GM10266 (cell line): ENCODE measurements around the gene SNX13.

Experiments
- DNase-seq: peaks from one replicate; pipeline ENCODE4 v3.0.0; 2012; ENCODE audit errors: extremely low spot score
- CTCF ChIP-seq: IDR thresholded peaks from 2 replicates; pipeline ENCODE4 v1.5.1; 2012; ENCODE audit warnings: mild to moderate bottlenecking, low read depth; ENCODE audit not compliant: control insufficient read depth, insufficient read depth; ENCODE audit errors: missing control alignments

Gene SNX13

GRCh38 chr7:17786314-17786852 is 153.9 kb downstream of the SNX13 start:
- TF ChIP-seq CTCF: no peak
- DNase-seq: no peak

- no peak for TF ChIP-seq CTCF
- no peak for DNase-seq
Observed at GRCh38 chr7:17782216-17782549, 158.1 kb downstream of the SNX13 start.

- DNase-seq: no peak
- no peak for TF ChIP-seq CTCF
Observed at GRCh38 chr7:17781491-17782215, 158.6 kb downstream of the SNX13 start.

GRCh38 chr7:17779381-17779780 is 160.9 kb downstream of the SNX13 start:
- DNase-seq: no peak
- TF ChIP-seq CTCF: no peak

- no peak for DNase-seq
- TF ChIP-seq CTCF: no peak
Observed at GRCh38 chr7:17774716-17775288, 165.5 kb downstream of the SNX13 start.

- DNase-seq: no peak
- TF ChIP-seq CTCF: no peak
Observed at GRCh38 chr7:17774248-17774647, 166.0 kb downstream of the SNX13 start.

GRCh38 chr7:17773289-17773626 is 167.0 kb downstream of the SNX13 start:
- no peak for DNase-seq
- TF ChIP-seq CTCF: no peak
